Measurements from ENCODE around the gene F13B.
"Not testable (repeated sequence)": the region's sequence is repeated elsewhere in the genome, so short reads cannot be mapped to it uniquely, and the experiment has no call there.

The F13B gene

GRCh38 chr1:197036861-197037260 lies 30.2 kb downstream of the F13B start:
- no peak overlapping the region for H3K27ac ChIP-seq (ENCODE audit: low read depth, low read length)
- H3K4me3 ChIP-seq (ENCODE audit: low read length), result no peak overlapping the region
- no peaks in the 10 kb centered on the region for H3K4me1 ChIP-seq (ENCODE audit: control insufficient read depth, low read length)
- no peaks in the 10 kb centered on the region for H3K27me3 ChIP-seq (ENCODE audit: control insufficient read depth, low read length)
- no peaks in the 10 kb centered on the region for H3F3A ChIP-seq (ENCODE audit: control insufficient read depth, insufficient read depth)
- no peaks in the 10 kb centered on the region for H3K9me2 ChIP-seq (replicated peaks; ENCODE audit: control insufficient read depth, low read length)
- no peaks in the 10 kb centered on the region for H3K9me3 ChIP-seq (ENCODE audit: control insufficient read depth, insufficient read depth, low read length)
- no peaks in the 10 kb centered on the region for H3K36me3 ChIP-seq (ENCODE audit: control insufficient read depth, low read length)
- TF ChIP-seq EZH2phosphoT487 (IDR thresholded peaks at IDR 0.05; ENCODE audit: borderline replicate concordance, low read length) (no peak), CTCF (IDR thresholded peaks at IDR 0.05; ENCODE audit: low read depth, low read length, poor library complexity, severe bottlenecking) (no peak)
- H3K4me2 ChIP-seq (ENCODE audit: low read length), result no peak overlapping the region
- H3K79me2 ChIP-seq (ENCODE audit: control insufficient read depth, low read length), result no peaks in the 10 kb centered on the region
- H4K20me1 ChIP-seq (ENCODE audit: control insufficient read depth, insufficient read depth, low read depth, low read length), result no peaks in the 10 kb centered on the region

GRCh38 chr1:197034631-197035339 lies 32.3 kb downstream of the F13B start:
- not testable (repeated sequence) for H3K36me3 ChIP-seq (ENCODE audit: control insufficient read depth, low read length); H3K4me3 ChIP-seq (ENCODE audit: low read length); H3K9me3 ChIP-seq (ENCODE audit: control insufficient read depth, insufficient read depth, low read length); H3K9me2 ChIP-seq (replicated peaks; ENCODE audit: control insufficient read depth, low read length); H4K20me1 ChIP-seq (ENCODE audit: control insufficient read depth, insufficient read depth, low read depth, low read length); H3F3A ChIP-seq (ENCODE audit: control insufficient read depth, insufficient read depth); H3K27me3 ChIP-seq (ENCODE audit: control insufficient read depth, low read length); H3K79me2 ChIP-seq (ENCODE audit: control insufficient read depth, low read length); H3K4me2 ChIP-seq (ENCODE audit: low read length); H3K4me1 ChIP-seq (ENCODE audit: control insufficient read depth, low read length); H3K27ac ChIP-seq (ENCODE audit: low read depth, low read length)

- H3K27ac ChIP-seq (ENCODE audit: low read depth, low read length), result no peak overlapping the region
- H3K79me2 ChIP-seq (ENCODE audit: control insufficient read depth, low read length), result no peaks in the 10 kb centered on the region
- H3K4me2 ChIP-seq (ENCODE audit: low read length), result no peak overlapping the region
- H3K36me3 ChIP-seq (ENCODE audit: control insufficient read depth, low read length), result no peaks in the 10 kb centered on the region
- TF ChIP-seq EZH2phosphoT487 (IDR thresholded peaks at IDR 0.05; ENCODE audit: borderline replicate concordance, low read length) (no peak), CTCF (IDR thresholded peaks at IDR 0.05; ENCODE audit: low read depth, low read length, poor library complexity, severe bottlenecking) (no peak)
- H3K4me3 ChIP-seq (ENCODE audit: low read length), result no peak overlapping the region
- no peaks in the 10 kb centered on the region for H4K20me1 ChIP-seq (ENCODE audit: control insufficient read depth, insufficient read depth, low read depth, low read length)
- H3K27me3 ChIP-seq (ENCODE audit: control insufficient read depth, low read length), result no peaks in the 10 kb centered on the region
- H3K9me3 ChIP-seq (ENCODE audit: control insufficient read depth, insufficient read depth, low read length), result no peaks in the 10 kb centered on the region
- no peaks in the 10 kb centered on the region for H3K9me2 ChIP-seq (replicated peaks; ENCODE audit: control insufficient read depth, low read length)
- no peaks in the 10 kb centered on the region for H3K4me1 ChIP-seq (ENCODE audit: control insufficient read depth, low read length)
- no peaks in the 10 kb centered on the region for H3F3A ChIP-seq (ENCODE audit: control insufficient read depth, insufficient read depth)
These were observed 37.3 kb downstream of the F13B start for GRCh38 chr1:197029749-197030148.

GRCh38 chr1:197027359-197027758 lies 39.7 kb downstream of the F13B start:
- H3F3A ChIP-seq (ENCODE audit: control insufficient read depth, insufficient read depth), result no peaks in the 10 kb centered on the region
- H3K4me2 ChIP-seq (ENCODE audit: low read length), result no peak overlapping the region
- H3K4me1 ChIP-seq (ENCODE audit: control insufficient read depth, low read length), result no peaks in the 10 kb centered on the region
- no peaks in the 10 kb centered on the region for H3K9me3 ChIP-seq (ENCODE audit: control insufficient read depth, insufficient read depth, low read length)
- H3K27me3 ChIP-seq (ENCODE audit: control insufficient read depth, low read length), result no peaks in the 10 kb centered on the region
- no peak overlapping the region for H3K4me3 ChIP-seq (ENCODE audit: low read length)
- H3K27ac ChIP-seq (ENCODE audit: low read depth, low read length), result no peak overlapping the region
- no peaks in the 10 kb centered on the region for H3K79me2 ChIP-seq (ENCODE audit: control insufficient read depth, low read length)
- H3K9me2 ChIP-seq (replicated peaks; ENCODE audit: control insufficient read depth, low read length), result no peaks in the 10 kb centered on the region
- no peaks in the 10 kb centered on the region for H4K20me1 ChIP-seq (ENCODE audit: control insufficient read depth, insufficient read depth, low read depth, low read length)
- no peak for TF ChIP-seq EZH2phosphoT487 (IDR thresholded peaks at IDR 0.05; ENCODE audit: borderline replicate concordance, low read length)
- no peak for TF ChIP-seq CTCF (IDR thresholded peaks at IDR 0.05; ENCODE audit: low read depth, low read length, poor library complexity, severe bottlenecking)
- H3K36me3 ChIP-seq (ENCODE audit: control insufficient read depth, low read length), result no peaks in the 10 kb centered on the region

All from DOHH2 (cell line).